Measurements from ENCODE around the gene HEBP2. TPM values are rescaled to one million over a fixed set of nuclear protein-coding genes. Genes with fewer than 3 reads are reported as not detected.

Gene HEBP2
- total RNA-seq, 1 experiment from 2014 or later, result 51.6 TPM

- BruUV-seq (replicated peaks), result no TSS peak
- H3K27ac ChIP-seq (ENCODE audit: low read depth, low read length), result no peak overlapping the region
- H3K9ac ChIP-seq (ENCODE audit: low read length), result no peak overlapping the region
- no peak for TF ChIP-seq ZFX (IDR thresholded peaks at IDR 0.05)
- no peaks in the 10 kb centered on the region for H3K4me1 ChIP-seq (ENCODE audit: control insufficient read depth in 1 of 2, insufficient read depth in 2 of 2, low read length in 2 of 2)
- no peak overlapping the region for H3K4me3 ChIP-seq (replicated peaks in 1 of 2; ENCODE audit: low read depth in 1 of 2, low read length in 2 of 2)
- H3K79me2 ChIP-seq (ENCODE audit: insufficient read depth, low read length), result no peaks in the 10 kb centered on the region
- DNase-seq (ENCODE audit: low read depth, low spot score) (no peak), ATAC-seq (no peak)
- intact Hi-C loops (cut with micrococcal nuclease), result loop anchor here (5.0 kb wide), 1 partner anchor 309 kb away; no protein-coding TSS in a partner anchor
- ChIA-PET CTCF (interaction anchor here (1.1 kb wide), 1 partner anchor 788 kb away, joined by 3 read pairs; no protein-coding TSS in a partner anchor), POLR2A (no interaction called here), RAD21 (ENCODE audit: low non-redundant PET in 1 of 2, low total read pairs in 2 of 2, uncharacterized antibody in 2 of 2, unreplicated experiment in 2 of 2) (no interaction called here)
- H2AFZ ChIP-seq (ENCODE audit: low read depth, low read length, poor library complexity, severe bottlenecking), result no peak overlapping the region
- no peak overlapping the region for H3K4me2 ChIP-seq (ENCODE audit: low read length)
- no peaks in the 10 kb centered on the region for H3K36me3 ChIP-seq (ENCODE audit: control insufficient read depth in 1 of 2, insufficient read depth in 2 of 2, low read length in 2 of 2)
- no peaks in the 10 kb centered on the region for H3K27me3 ChIP-seq (ENCODE audit: insufficient read depth, low read length)
- no peaks in the 10 kb centered on the region for H4K20me1 ChIP-seq (ENCODE audit: insufficient read depth)
- no peaks in the 10 kb centered on the region for H3K9me3 ChIP-seq (ENCODE audit: control insufficient read depth in 1 of 2, insufficient read depth in 1 of 2, low read depth in 1 of 2, low read length in 2 of 2)
- no peaks in the 10 kb centered on the region for H3K9me2 ChIP-seq (ENCODE audit: insufficient read depth)
These were observed 22.6 kb downstream of the HEBP2 start for GRCh38 chr6:138426500-138427123.

- Histone ChIP-seq H3K36me3 (ENCODE audit: control insufficient read depth in 1 of 2, insufficient read depth in 2 of 2, low read length in 2 of 2) (no peaks in the 10 kb centered on the region), H3K27ac (ENCODE audit: low read depth, low read length) (no peak overlapping the region), H3K27me3 (ENCODE audit: insufficient read depth, low read length) (no peaks in the 10 kb centered on the region), H3K9ac (ENCODE audit: low read length) (no peak overlapping the region), H3K79me2 (ENCODE audit: insufficient read depth, low read length) (no peaks in the 10 kb centered on the region), H4K20me1 (ENCODE audit: insufficient read depth) (no peaks in the 10 kb centered on the region), H3K9me2 (ENCODE audit: insufficient read depth) (no peaks in the 10 kb centered on the region), H3K9me3 (ENCODE audit: control insufficient read depth in 1 of 2, insufficient read depth in 1 of 2, low read depth in 1 of 2, low read length in 2 of 2) (no peaks in the 10 kb centered on the region), H3K4me3 (replicated peaks in 1 of 2; ENCODE audit: low read depth in 1 of 2, low read length in 2 of 2) (no peak overlapping the region), H3K4me2 (ENCODE audit: low read length) (no peak overlapping the region), H2AFZ (ENCODE audit: low read depth, low read length, poor library complexity, severe bottlenecking) (no peak overlapping the region), H3K4me1 (ENCODE audit: control insufficient read depth in 1 of 2, insufficient read depth in 2 of 2, low read length in 2 of 2) (no peaks in the 10 kb centered on the region)
- BruUV-seq (replicated peaks), result no TSS peak
- DNase-seq (ENCODE audit: low read depth, low spot score) (no peak), ATAC-seq (no peak)
- RAD21 ChIA-PET (ENCODE audit: low non-redundant PET in 1 of 2, low total read pairs in 2 of 2, uncharacterized antibody in 2 of 2, unreplicated experiment in 2 of 2), result no interaction called here
- TF ChIP-seq SIN3A (IDR thresholded peaks at IDR 0.05; ENCODE audit: low read depth) (no peak), EZH2 (IDR thresholded peaks at IDR 0.05) (no peak), EGR1 (IDR thresholded peaks at IDR 0.05; ENCODE audit: low read depth) (no peak), RAD21 (IDR thresholded peaks at IDR 0.05; ENCODE audit: low read depth) (no peak), MAX (IDR thresholded peaks at IDR 0.05) (no peak), JUND (IDR thresholded peaks at IDR 0.05) (no peak), SRF (IDR thresholded peaks at IDR 0.05; ENCODE audit: low read depth) (no peak)
- intact Hi-C loops (cut with micrococcal nuclease), result loop anchor here (2.0 to 5.0 kb wide), 3 partner anchors 161 to 339 kb away; no protein-coding TSS in a partner anchor
- CTCF ChIA-PET, result no interaction called here
- POLR2A ChIA-PET, result no interaction called here
These were observed 23.7 kb downstream of the HEBP2 start for GRCh38 chr6:138427701-138428100.
